GM11168 (cell line): ENCODE measurements around the gene ZNF362.
"Not testable (repeated sequence)": the region's sequence is repeated elsewhere in the genome, so short reads cannot be mapped to it uniquely, and the experiment has no call there.

Experiments
- in situ Hi-C: fragments of 300-500 bp; cut with MboI; formaldehyde crosslinking; loops from one replicate; pipeline ENCODE4 v1.12.0; 2022; ENCODE audit warnings: low sequenced_read_pairs; ENCODE audit not compliant: unreplicated experiment

Gene ZNF362

GRCh38 chr1:33299461-33300155, 43.3 kb downstream of the ZNF362 start:
- in situ Hi-C loops, result loop anchor here (25.0 kb wide), 1 partner anchor 163 kb away; the partner anchor contains the start of gene ZSCAN20

GRCh38 chr1:33300673-33301072, 44.4 kb downstream of the ZNF362 start:
- in situ Hi-C loops, result no loop called here

- in situ Hi-C loops, result no loop called here
These were observed 45.1 kb downstream of the ZNF362 start for GRCh38 chr1:33301273-33301984.

GRCh38 chr1:33302325-33302724, 46.0 kb downstream of the ZNF362 start:
- in situ Hi-C loops, result no loop called here

- in situ Hi-C loops, result no loop called here
These were observed 48.7 kb downstream of the ZNF362 start for GRCh38 chr1:33305016-33305415.

GRCh38 chr1:33305816-33306652, 49.7 kb downstream of the ZNF362 start:
- in situ Hi-C loops, result no loop called here

- in situ Hi-C loops, result no loop called here
These were observed 50.6 kb downstream of the ZNF362 start for GRCh38 chr1:33306653-33307493.

- in situ Hi-C loops, result no loop called here
These were observed 51.2 kb downstream of the ZNF362 start for GRCh38 chr1:33307494-33307864.

- in situ Hi-C loops, result not testable (repeated sequence)
These were observed 53.1 kb downstream of the ZNF362 start for GRCh38 chr1:33309351-33309750.

GRCh38 chr1:33310702-33311101, 54.4 kb downstream of the ZNF362 start:
- in situ Hi-C loops, result no loop called here

GRCh38 chr1:33311706-33312412, 55.6 kb downstream of the ZNF362 start:
- in situ Hi-C loops, result no loop called here

GRCh38 chr1:33312413-33312749, 56.1 kb downstream of the ZNF362 start:
- in situ Hi-C loops, result no loop called here

- in situ Hi-C loops, result no loop called here
These were observed 58.1 kb downstream of the ZNF362 start for GRCh38 chr1:33314416-33314815.

GRCh38 chr1:33316601-33317000, 60.3 kb downstream of the ZNF362 start:
- in situ Hi-C loops, result no loop called here

GRCh38 chr1:33317354-33317753, 61.1 kb downstream of the ZNF362 start:
- in situ Hi-C loops, result no loop called here

GRCh38 chr1:33317946-33318345, 61.7 kb downstream of the ZNF362 start:
- in situ Hi-C loops, result no loop called here

GRCh38 chr1:33319186-33319948, 63.1 kb downstream of the ZNF362 start:
- in situ Hi-C loops, result no loop called here

GRCh38 chr1:33319949-33320618, 63.8 kb downstream of the ZNF362 start:
- in situ Hi-C loops, result no loop called here
